ENCODE results near the gene CD7.

GRCh38 chr17:82305727-82306300, 11.6 kb downstream of the CD7 start:
- TF ChIP-seq EP300 (IDR thresholded peaks at IDR 0.05; ENCODE audit: borderline replicate concordance), result no peak
- no peak for TF ChIP-seq RAD21 (IDR thresholded peaks at IDR 0.05; ENCODE audit: low read depth)
- no peak for TF ChIP-seq TCF12 (IDR thresholded peaks at IDR 0.05; ENCODE audit: low read depth)
- no peak for TF ChIP-seq CREB1 (IDR thresholded peaks at IDR 0.05; ENCODE audit: low read depth)
- no peak for TF ChIP-seq MAX (IDR thresholded peaks at IDR 0.05)
- TF ChIP-seq EGR1 (IDR thresholded peaks at IDR 0.05), result no peak

Measured in Ishikawa (cell line).